GM20000 (cell line): Measurements from ENCODE around the gene PHGDH.
"Not testable (repeated sequence)": the region's sequence is repeated elsewhere in the genome, so short reads cannot be mapped to it uniquely, and the experiment has no call there.

Source experiments
- DNase-seq: peaks from one replicate; pipeline ENCODE4 v3.0.0; 2012; ENCODE audit warnings: low spot score
- CTCF ChIP-seq: IDR thresholded peaks from 2 replicates; pipeline ENCODE4 v1.5.1; 2012; ENCODE audit warnings: mild to moderate bottlenecking, control low read depth; ENCODE audit errors: extremely low read depth, missing control alignments

The PHGDH gene

GRCh38 chr1:119700326-119700725, 11.4 kb upstream of the PHGDH start:
- TF ChIP-seq CTCF, result no peak
- no peak for DNase-seq

GRCh38 chr1:119701659-119702058, 10.1 kb upstream of the PHGDH start:
- DNase-seq, result no peak
- no peak for TF ChIP-seq CTCF

GRCh38 chr1:119702384-119702783, 9.3 kb upstream of the PHGDH start:
- DNase-seq, result no peak
- TF ChIP-seq CTCF, result no peak

- TF ChIP-seq CTCF, result no peak
- DNase-seq, result no peak
Measured at GRCh38 chr1:119703666-119704450, 7.9 kb upstream of the PHGDH start.

- DNase-seq, result not testable (repeated sequence)
Measured at GRCh38 chr1:119706599-119706998, 5.1 kb upstream of the PHGDH start.

- DNase-seq, result not testable (repeated sequence)
Measured at GRCh38 chr1:119711356-119711803, 354 bp upstream of the PHGDH start.

- peak; percentile 52 for DNase-seq
- TF ChIP-seq CTCF, result no peak
Measured at GRCh38 chr1:119712342-119713038, 756 bp downstream of the PHGDH start.

- TF ChIP-seq CTCF, result no peak
- no peak for DNase-seq
Measured at GRCh38 chr1:119713039-119713748, 1.5 kb downstream of the PHGDH start.
